SIG-M5 treated with dmso at 0.1 percent for 504 hours (cell line): ENCODE data around the gene RNF6.
"Not testable (repeated sequence)": the region's sequence is repeated elsewhere in the genome, so short reads cannot be mapped to it uniquely, and the experiment has no call there.

Experiments used
- DNase-seq: peaks from one replicate; lab custom pipeline; 2025; ENCODE audit not compliant: unreplicated experiment; lab: John Stamatoyannopoulos, UW

The RNF6 gene

GRCh38 chr13:26221721-26222519 is at the start of gene RNF6:
Gene RNF6, minus strand, starts transcription at chr13:26222314. Its CDS starts 2,665 bp downstream, at chr13:26219649.
- peak; percentile 99 for DNase-seq

- no peak for DNase-seq
These were observed 48.6 kb upstream of the RNF6 start for GRCh38 chr13:26270707-26271106.

GRCh38 chr13:26266311-26266710 is 44.2 kb upstream of the RNF6 start:
- DNase-seq, result no peak

GRCh38 chr13:26262156-26262555 is 40.0 kb upstream of the RNF6 start:
- DNase-seq, result no peak

GRCh38 chr13:26259634-26260033 is 37.5 kb upstream of the RNF6 start:
- no peak for DNase-seq

GRCh38 chr13:26257049-26257448 is 34.9 kb upstream of the RNF6 start:
- DNase-seq, result no peak

GRCh38 chr13:26255691-26256277 is 33.7 kb upstream of the RNF6 start:
- peak; percentile 47 for DNase-seq

- DNase-seq, result peak; percentile 22
These were observed 33.0 kb upstream of the RNF6 start for GRCh38 chr13:26255115-26255514.

- peak; percentile 32 for DNase-seq
These were observed 32.5 kb upstream of the RNF6 start for GRCh38 chr13:26254583-26255111.

GRCh38 chr13:26253787-26254582 is 31.9 kb upstream of the RNF6 start, which contains the start of gene CDK8:
Gene CDK8, plus strand, starts transcription at chr13:26254129. Its CDS starts 513 bp downstream, at chr13:26254642.
- DNase-seq, result peak; percentile 94

- no peak for DNase-seq
These were observed 31.2 kb upstream of the RNF6 start for GRCh38 chr13:26253262-26253786.

- DNase-seq, result not testable (repeated sequence)
These were observed 29.9 kb upstream of the RNF6 start for GRCh38 chr13:26252006-26252405.

- no peak for DNase-seq
These were observed 27.4 kb upstream of the RNF6 start for GRCh38 chr13:26249551-26249950.

- no peak for DNase-seq
These were observed 25.5 kb upstream of the RNF6 start for GRCh38 chr13:26247608-26248007.

- no peak for DNase-seq
These were observed 24.9 kb upstream of the RNF6 start for GRCh38 chr13:26247011-26247410.

GRCh38 chr13:26246154-26246553 is 24.0 kb upstream of the RNF6 start:
- no peak for DNase-seq

GRCh38 chr13:26236296-26236695 is 14.2 kb upstream of the RNF6 start:
- DNase-seq, result no peak

- no peak for DNase-seq
These were observed 8.6 kb upstream of the RNF6 start for GRCh38 chr13:26230703-26231102.

- no peak for DNase-seq
These were observed 7.0 kb upstream of the RNF6 start for GRCh38 chr13:26229080-26229615.

GRCh38 chr13:26228096-26228495 is 6.0 kb upstream of the RNF6 start:
- no peak for DNase-seq
